ENCODE measurements around the gene CEP164. TPM values are rescaled to one million over a fixed set of nuclear protein-coding genes. Genes with fewer than 3 reads are reported as not detected.

CEP164 gene
- total RNA-seq, 3 donors from 2014 or later, result 13.8 to 26.2 (median 17.3) TPM

DNA sequence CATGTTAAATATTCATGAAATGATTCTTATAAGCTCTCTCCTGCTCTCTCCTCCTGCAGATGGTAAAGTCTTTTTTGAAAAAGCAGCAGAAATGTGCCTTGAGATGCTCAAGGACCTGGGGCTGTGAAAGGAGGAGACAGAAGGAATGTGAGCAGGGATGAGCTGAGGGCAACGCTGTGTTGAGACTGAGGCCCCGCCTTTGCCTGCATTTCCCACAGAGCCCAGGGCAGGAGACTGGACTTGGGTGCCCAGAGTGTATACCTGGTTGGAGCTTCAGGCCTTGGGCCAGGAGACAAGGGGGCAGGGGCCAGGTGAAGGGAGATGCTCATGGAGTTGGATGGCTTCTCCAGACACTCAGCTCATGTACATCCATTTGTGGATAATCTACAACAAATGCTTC is 39.2 kb downstream of the CEP164 start:
- no peaks in the 10 kb centered on the region for H3K4me1 ChIP-seq (ENCODE audit: low read depth)
- DNase-seq (no peak), ATAC-seq (no peak)
- H3K9me3 ChIP-seq, result no peaks in the 10 kb centered on the region
- intact Hi-C loops (cut with DNase I, micrococcal nuclease), result no loop called here
- TF ChIP-seq, protein P1, sequence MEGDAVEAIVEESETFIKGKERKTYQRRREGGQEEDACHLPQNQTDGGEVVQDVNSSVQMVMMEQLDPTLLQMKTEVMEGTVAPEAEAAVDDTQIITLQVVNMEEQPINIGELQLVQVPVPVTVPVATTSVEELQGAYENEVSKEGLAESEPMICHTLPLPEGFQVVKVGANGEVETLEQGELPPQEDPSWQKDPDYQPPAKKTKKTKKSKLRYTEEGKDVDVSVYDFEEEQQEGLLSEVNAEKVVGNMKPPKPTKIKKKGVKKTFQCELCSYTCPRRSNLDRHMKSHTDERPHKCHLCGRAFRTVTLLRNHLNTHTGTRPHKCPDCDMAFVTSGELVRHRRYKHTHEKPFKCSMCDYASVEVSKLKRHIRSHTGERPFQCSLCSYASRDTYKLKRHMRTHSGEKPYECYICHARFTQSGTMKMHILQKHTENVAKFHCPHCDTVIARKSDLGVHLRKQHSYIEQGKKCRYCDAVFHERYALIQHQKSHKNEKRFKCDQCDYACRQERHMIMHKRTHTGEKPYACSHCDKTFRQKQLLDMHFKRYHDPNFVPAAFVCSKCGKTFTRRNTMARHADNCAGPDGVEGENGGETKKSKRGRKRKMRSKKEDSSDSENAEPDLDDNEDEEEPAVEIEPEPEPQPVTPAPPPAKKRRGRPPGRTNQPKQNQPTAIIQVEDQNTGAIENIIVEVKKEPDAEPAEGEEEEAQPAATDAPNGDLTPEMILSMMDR (IDR thresholded peaks at IDR 0.05), result no peak
- no peaks in the 10 kb centered on the region for H3K36me3 ChIP-seq (ENCODE audit: low read depth)
- H3K4me3 ChIP-seq, result no peak overlapping the region

- H3K36me3 ChIP-seq (ENCODE audit: low read depth), result no peaks in the 10 kb centered on the region
- TF ChIP-seq, protein P1 (IDR thresholded peaks at IDR 0.05), result no peak
- H3K4me1 ChIP-seq (ENCODE audit: low read depth), result no peaks in the 10 kb centered on the region
- intact Hi-C loops (cut with DNase I, micrococcal nuclease), result no loop called here
- no peaks in the 10 kb centered on the region for H3K9me3 ChIP-seq
- ATAC-seq, result no peak
- H3K4me3 ChIP-seq, result no peak overlapping the region
- DNase-seq, result no peak
Measured at GRCh38 chr11:117369534-117369933, 41.9 kb downstream of the CEP164 start.

GRCh38 chr11:117371453-117371852 is 43.8 kb downstream of the CEP164 start:
- Histone ChIP-seq H3K36me3 (ENCODE audit: low read depth) (no peaks in the 10 kb centered on the region), H3K9me3 (no peaks in the 10 kb centered on the region), H3K4me1 (ENCODE audit: low read depth) (no peaks in the 10 kb centered on the region), H3K4me3 (no peak overlapping the region)
- DNase-seq (no peak), ATAC-seq (no peak)
- intact Hi-C loops (cut with DNase I, micrococcal nuclease), result no loop called here
- TF ChIP-seq, protein P1 (IDR thresholded peaks at IDR 0.05), result no peak

GRCh38 chr11:117374316-117375055 is 46.8 kb downstream of the CEP164 start:
- H3K36me3 ChIP-seq (ENCODE audit: low read depth), result no peaks in the 10 kb centered on the region
- no peak overlapping the region for H3K4me3 ChIP-seq
- ATAC-seq (no peak), DNase-seq (no peak)
- no peaks in the 10 kb centered on the region for H3K4me1 ChIP-seq (ENCODE audit: low read depth)
- no peaks in the 10 kb centered on the region for H3K9me3 ChIP-seq
- TF ChIP-seq, protein P1 (IDR thresholded peaks at IDR 0.05), result no peak
- intact Hi-C loops (cut with DNase I, micrococcal nuclease), result no loop called here

GRCh38 chr11:117375960-117376359 is 48.3 kb downstream of the CEP164 start:
- no peak overlapping the region for H3K4me3 ChIP-seq
- H3K36me3 ChIP-seq (ENCODE audit: low read depth), result no peaks in the 10 kb centered on the region
- ATAC-seq (no peak), DNase-seq (no peak)
- TF ChIP-seq, protein P1 (IDR thresholded peaks at IDR 0.05), result no peak
- intact Hi-C loops (cut with DNase I, micrococcal nuclease), result no loop called here
- H3K4me1 ChIP-seq (ENCODE audit: low read depth), result no peaks in the 10 kb centered on the region
- no peaks in the 10 kb centered on the region for H3K9me3 ChIP-seq

Measured in mucosa of descending colon (tissue), 3 donors.